ENCODE measurements around the gene HERPUD2.

The HERPUD2 gene

DNA sequence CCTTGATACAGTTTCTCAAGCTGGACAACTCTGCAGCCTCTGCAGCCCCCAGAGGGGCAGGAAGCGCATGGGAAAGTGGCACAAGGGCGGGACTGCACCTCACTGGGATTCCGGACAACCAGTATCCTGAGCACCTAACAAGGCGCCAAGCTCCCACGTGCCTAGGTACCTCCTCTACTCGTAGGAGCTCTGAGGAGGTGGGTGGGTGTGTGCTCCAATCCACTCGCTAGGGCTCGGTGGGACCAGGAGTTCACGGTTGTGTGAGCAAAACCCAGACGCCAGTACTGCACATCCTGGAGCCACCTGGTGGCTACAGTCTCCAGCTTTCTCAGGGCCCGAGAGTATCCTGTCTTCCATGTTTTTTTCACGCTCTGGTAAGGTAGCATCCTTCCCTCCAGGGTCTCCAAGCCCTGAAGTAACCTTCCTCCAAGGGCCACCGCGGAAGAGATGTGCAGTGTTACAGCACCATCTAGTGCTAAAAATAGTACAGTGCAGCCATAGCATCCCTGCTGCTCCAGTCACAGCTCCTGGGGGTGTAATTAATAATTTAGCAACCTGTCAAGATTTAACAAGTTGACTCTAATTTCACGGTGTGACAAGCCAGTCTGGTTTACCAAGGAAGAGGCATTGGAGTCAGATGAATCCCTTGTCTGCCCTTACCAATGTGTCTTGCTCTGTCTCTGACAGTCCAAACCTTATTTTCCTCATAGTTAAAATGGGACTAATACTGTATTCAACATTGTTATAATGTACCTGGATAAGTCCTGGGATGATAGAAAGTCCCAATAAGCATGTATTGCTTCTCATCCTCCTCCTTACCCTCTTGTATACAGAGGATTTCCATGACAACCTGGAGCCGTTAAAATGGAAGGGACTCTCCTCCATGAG, 70.4 kb downstream of the HERPUD2 start:
- no peak overlapping the region for H3K4me3 ChIP-seq (ENCODE audit: control insufficient read depth, low read depth, low read length)
- no peak for DNase-seq (ENCODE audit: low read depth)
- TF ChIP-seq, protein P1, sequence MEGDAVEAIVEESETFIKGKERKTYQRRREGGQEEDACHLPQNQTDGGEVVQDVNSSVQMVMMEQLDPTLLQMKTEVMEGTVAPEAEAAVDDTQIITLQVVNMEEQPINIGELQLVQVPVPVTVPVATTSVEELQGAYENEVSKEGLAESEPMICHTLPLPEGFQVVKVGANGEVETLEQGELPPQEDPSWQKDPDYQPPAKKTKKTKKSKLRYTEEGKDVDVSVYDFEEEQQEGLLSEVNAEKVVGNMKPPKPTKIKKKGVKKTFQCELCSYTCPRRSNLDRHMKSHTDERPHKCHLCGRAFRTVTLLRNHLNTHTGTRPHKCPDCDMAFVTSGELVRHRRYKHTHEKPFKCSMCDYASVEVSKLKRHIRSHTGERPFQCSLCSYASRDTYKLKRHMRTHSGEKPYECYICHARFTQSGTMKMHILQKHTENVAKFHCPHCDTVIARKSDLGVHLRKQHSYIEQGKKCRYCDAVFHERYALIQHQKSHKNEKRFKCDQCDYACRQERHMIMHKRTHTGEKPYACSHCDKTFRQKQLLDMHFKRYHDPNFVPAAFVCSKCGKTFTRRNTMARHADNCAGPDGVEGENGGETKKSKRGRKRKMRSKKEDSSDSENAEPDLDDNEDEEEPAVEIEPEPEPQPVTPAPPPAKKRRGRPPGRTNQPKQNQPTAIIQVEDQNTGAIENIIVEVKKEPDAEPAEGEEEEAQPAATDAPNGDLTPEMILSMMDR (IDR thresholded peaks at IDR 0.05; ENCODE audit: control insufficient read depth, insufficient read depth, low read depth, low read length, missing control alignments): peak; percentile 77

DNA sequence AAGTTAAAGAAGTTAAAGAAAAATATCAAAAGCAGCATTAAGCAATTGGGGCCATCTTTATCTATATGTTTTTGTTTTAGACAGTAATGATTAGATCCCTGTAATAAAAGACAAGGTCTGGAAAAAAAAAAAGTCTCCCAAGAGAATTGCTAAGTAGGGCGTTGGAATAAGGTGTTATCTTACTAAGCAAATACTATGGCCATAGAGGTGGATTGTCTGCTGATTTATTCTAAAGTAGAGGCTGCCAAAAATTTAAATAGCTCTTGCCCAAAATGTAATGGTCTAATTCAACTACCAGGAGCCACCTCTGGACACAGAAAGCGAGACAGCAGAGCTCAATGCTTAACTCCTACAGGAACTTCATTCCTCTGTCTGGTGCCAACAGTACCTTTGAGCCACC, 71.6 kb downstream of the HERPUD2 start:
- no peak overlapping the region for H3K4me3 ChIP-seq (ENCODE audit: control insufficient read depth, low read depth, low read length)
- TF ChIP-seq, protein P1 (IDR thresholded peaks at IDR 0.05; ENCODE audit: control insufficient read depth, insufficient read depth, low read depth, low read length, missing control alignments): no peak
- no peak for DNase-seq (ENCODE audit: low read depth)

DNA sequence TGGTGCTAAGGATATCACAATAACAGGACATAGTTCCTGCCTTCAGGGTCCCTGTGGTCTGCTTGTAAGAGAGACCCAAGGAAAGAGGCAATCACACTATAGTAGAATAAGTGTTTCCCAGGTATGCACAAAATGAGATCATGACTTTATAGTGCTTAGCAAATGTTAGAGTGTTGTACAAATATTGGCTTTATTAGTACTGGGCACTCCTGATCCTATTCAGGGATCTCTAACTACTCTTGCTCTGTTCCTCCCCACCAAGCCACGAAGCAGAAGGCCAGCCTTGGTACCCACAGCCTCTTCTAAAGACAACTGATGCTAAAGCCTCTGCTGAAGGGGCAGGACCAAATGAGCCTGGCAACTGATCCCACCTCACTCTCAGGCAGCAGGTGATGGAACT, 75.1 kb downstream of the HERPUD2 start:
- TF ChIP-seq, protein P1 (IDR thresholded peaks at IDR 0.05; ENCODE audit: control insufficient read depth, insufficient read depth, low read depth, low read length, missing control alignments): no peak
- H3K4me3 ChIP-seq (ENCODE audit: control insufficient read depth, low read depth, low read length): no peak overlapping the region
- DNase-seq (ENCODE audit: low read depth): no peak

DNA sequence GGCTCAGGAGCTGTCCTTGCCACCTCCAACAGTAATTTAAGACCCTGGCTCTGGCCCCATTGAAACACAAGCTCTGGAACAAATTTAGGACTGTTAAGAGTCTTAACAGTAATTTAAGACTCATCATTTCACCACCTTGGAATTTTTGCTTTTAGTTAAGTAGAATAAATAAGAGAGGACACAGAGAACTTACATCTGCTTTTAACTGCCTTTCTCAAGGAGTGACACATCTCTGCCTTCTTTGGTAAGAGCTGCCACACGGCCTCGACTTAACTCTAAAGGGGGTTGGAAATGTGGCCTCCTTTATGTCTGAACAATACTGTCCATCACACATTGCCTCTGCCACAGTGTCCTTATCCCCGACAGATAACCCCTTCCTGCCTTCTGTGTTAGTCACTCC, 77.9 kb downstream of the HERPUD2 start:
- TF ChIP-seq, protein P1 (IDR thresholded peaks at IDR 0.05; ENCODE audit: control insufficient read depth, insufficient read depth, low read depth, low read length, missing control alignments): no peak
- no peak for DNase-seq (ENCODE audit: low read depth)
- H3K4me3 ChIP-seq (ENCODE audit: control insufficient read depth, low read depth, low read length): no peak overlapping the region

DNA sequence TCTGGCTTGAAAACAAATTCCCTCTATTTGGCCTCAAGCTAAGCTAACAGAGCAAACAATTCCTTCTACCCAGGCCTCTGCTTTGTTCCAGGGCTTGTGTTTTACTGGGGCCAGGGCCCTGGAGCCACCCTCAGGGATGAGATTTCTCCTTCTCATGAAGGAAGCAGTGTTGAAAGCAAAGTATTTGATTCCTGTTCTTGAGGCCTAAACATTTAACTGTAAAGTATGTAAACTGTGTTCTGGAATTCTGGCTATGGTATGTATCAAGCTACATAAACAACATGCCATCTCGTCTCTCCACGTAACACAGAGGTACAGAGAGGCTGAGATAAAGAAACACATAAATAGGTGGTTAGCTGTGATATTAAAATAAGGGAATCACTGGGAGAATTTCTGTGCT, 81.8 kb downstream of the HERPUD2 start:
- H3K4me3 ChIP-seq (ENCODE audit: control insufficient read depth, low read depth, low read length): no peak overlapping the region
- TF ChIP-seq, protein P1 (IDR thresholded peaks at IDR 0.05; ENCODE audit: control insufficient read depth, insufficient read depth, low read depth, low read length, missing control alignments): no peak
- DNase-seq (ENCODE audit: low read depth): no peak

DNA sequence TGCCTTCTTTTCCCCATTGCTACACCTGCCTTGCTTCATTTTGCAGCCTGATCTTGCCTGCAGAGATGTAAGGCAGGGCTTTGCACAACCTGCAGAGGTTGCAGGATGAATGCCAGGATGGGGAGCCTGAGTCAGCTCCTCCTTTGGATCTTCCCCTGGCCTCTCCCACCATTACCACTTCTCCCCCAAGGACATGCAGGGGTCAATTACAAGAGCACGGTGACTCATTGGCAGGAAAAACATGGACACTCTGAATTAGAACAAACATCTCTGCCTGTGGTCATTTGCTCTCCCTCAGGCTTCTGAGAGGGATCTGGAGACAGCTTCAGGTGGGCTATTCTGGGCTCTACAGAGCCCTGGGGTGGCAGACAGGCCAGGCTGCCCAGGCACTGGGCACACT, 89.2 kb downstream of the HERPUD2 start:
- peak; percentile 13 for DNase-seq (ENCODE audit: low read depth)
- TF ChIP-seq, protein P1 (IDR thresholded peaks at IDR 0.05; ENCODE audit: control insufficient read depth, insufficient read depth, low read depth, low read length, missing control alignments): no peak
- H3K4me3 ChIP-seq (ENCODE audit: control insufficient read depth, low read depth, low read length): no peak overlapping the region

Measured in AG09309 (cell line).